ENCODE data around the gene LPIN3. TPM values are rescaled to one million over a fixed set of nuclear protein-coding genes. Genes with fewer than 3 reads are reported as not detected.

Gene LPIN3
- total and polyA plus RNA-seq, 2 donors (not counting 3 experiments of a cell fraction or from before 2014, with no cell fraction given): 2.1 to 3.0 TPM

- no peak for DNase-seq (ENCODE audit: low read depth, low spot score)
- no peaks in the 10 kb centered on the region for H3K9me1 ChIP-seq (replicated peaks; ENCODE audit: control insufficient read depth, extremely low read depth, insufficient read depth, low read length)
- BruUV-seq (replicated peaks): no TSS peak
- no peak overlapping the region for H3K27ac ChIP-seq (ENCODE audit: insufficient read depth, low read depth, low read length)
- no peak overlapping the region for H2AFZ ChIP-seq (ENCODE audit: low read depth, low read length)
- intact Hi-C loops (cut with micrococcal nuclease) (no loop called here), dilution Hi-C loops (cut with MboI; ENCODE audit: extremely low pct_ligation_motif_present, low sequenced_read_pairs) (no loop called here)
- FAIRE-seq: no peak
- H3K36me3 ChIP-seq (ENCODE audit: control insufficient read depth in 2 of 2, extremely low read depth in 1 of 2, insufficient read depth in 2 of 2, low read length in 2 of 2): no peaks in the 10 kb centered on the region
- H3K4me3 ChIP-seq (replicated peaks in 1 of 3; ENCODE audit: insufficient read depth in 1 of 3, low read depth in 1 of 3, low read length in 3 of 3): no peak overlapping the region
- no peaks in the 10 kb centered on the region for H3K9me3 ChIP-seq (replicated peaks; ENCODE audit: control insufficient read depth, insufficient read depth, low read length)
- H4K20me1 ChIP-seq (replicated peaks; ENCODE audit: control insufficient read depth, extremely low read depth, insufficient read depth, low read length): no peaks in the 10 kb centered on the region
- H3K4me1 ChIP-seq (ENCODE audit: control insufficient read depth, extremely low read depth, insufficient read depth, low read length): peaks cover 17% of the 10 kb centered on the region
- CTCF ChIA-PET: interaction anchor here (0.6 to 1.7 kb wide), 4 partner anchors 11 to 107 kb away, joined by 3 to 6 read pairs (median 3); no protein-coding TSS in a partner anchor
- POLR2A ChIA-PET: no interaction called here
- no peaks in the 10 kb centered on the region for H3K27me3 ChIP-seq (ENCODE audit: control insufficient read depth in 2 of 2, insufficient read depth in 2 of 2, low read length in 2 of 2)
- no peak overlapping the region for H3K4me2 ChIP-seq (ENCODE audit: insufficient read depth, low read length)
- TF ChIP-seq GATA2 (IDR thresholded peaks at IDR 0.05; ENCODE audit: insufficient read depth, insufficient read length, low read depth, low read length) (no peak), POLR2AphosphoS5 (IDR thresholded peaks at IDR 0.05; ENCODE audit: insufficient read depth, low read depth, low read length) (no peak), POLR2A (IDR thresholded peaks at IDR 0.05; ENCODE audit: low read depth, low read length) (no peak), MYC (IDR thresholded peaks at IDR 0.05; ENCODE audit: low read depth, low read length) (no peak), FOS (IDR thresholded peaks at IDR 0.05; ENCODE audit: borderline replicate concordance, insufficient read depth, low read length) (peak; percentile 49)
- no peak overlapping the region for H3K9ac ChIP-seq (replicated peaks; ENCODE audit: extremely low read depth, insufficient read depth, low read length)
- peaks cover 29% of the 10 kb centered on the region for H3K79me2 ChIP-seq (ENCODE audit: control insufficient read depth, insufficient read depth, low read length)
Observed at GRCh38 chr20:41304424-41305079, 36.1 kb upstream of the LPIN3 start.

DNA sequence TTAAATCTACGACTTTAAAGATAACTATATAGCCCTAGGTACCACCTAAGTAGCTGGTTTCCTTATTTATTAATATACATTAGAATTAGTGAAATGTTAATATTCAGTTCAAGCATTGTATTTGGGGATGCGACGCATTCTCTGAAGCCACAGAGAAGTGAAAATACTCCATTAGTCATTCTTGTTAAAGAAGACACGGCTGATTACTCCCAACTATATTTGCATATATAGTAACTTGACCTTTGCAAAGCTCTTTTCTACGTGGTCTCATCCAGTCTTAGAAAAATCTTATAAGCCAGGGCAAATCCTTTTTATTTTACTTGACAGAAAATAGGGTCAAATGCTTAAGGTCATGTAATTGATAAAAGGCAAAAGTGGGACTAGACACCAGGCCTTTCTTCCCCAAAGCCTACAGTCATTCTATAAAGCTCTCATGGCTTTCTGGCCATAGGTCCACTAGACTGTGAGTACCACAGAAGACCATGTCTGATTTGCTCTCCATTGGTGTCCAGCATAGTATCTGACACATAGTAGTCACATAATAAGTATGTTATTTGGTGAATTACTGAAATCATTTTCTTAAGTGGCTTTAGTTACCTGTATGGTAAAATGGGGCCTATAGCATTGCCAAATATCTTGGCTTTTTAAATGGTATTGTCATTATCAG is 34.4 kb upstream of the LPIN3 start:
- H3K79me2 ChIP-seq (ENCODE audit: control insufficient read depth, insufficient read depth, low read length): peaks cover 24% of the 10 kb centered on the region
- H3K9me3 ChIP-seq (replicated peaks; ENCODE audit: control insufficient read depth, insufficient read depth, low read length): no peaks in the 10 kb centered on the region
- no peaks in the 10 kb centered on the region for H4K20me1 ChIP-seq (replicated peaks; ENCODE audit: control insufficient read depth, extremely low read depth, insufficient read depth, low read length)
- no peak overlapping the region for H2AFZ ChIP-seq (ENCODE audit: low read depth, low read length)
- H3K4me1 ChIP-seq (ENCODE audit: control insufficient read depth, extremely low read depth, insufficient read depth, low read length): peaks cover 10% of the 10 kb centered on the region
- no peaks in the 10 kb centered on the region for H3K36me3 ChIP-seq (ENCODE audit: control insufficient read depth in 2 of 2, extremely low read depth in 1 of 2, insufficient read depth in 2 of 2, low read length in 2 of 2)
- no peak for DNase-seq (ENCODE audit: low read depth, low spot score)
- H3K4me3 ChIP-seq (replicated peaks in 1 of 3; ENCODE audit: insufficient read depth in 1 of 3, low read depth in 1 of 3, low read length in 3 of 3): no peak overlapping the region
- no peak overlapping the region for H3K4me2 ChIP-seq (ENCODE audit: insufficient read depth, low read length)
- CTCF ChIA-PET: no interaction called here
- BruUV-seq (replicated peaks): no TSS peak
- H3K9ac ChIP-seq (replicated peaks; ENCODE audit: extremely low read depth, insufficient read depth, low read length): no peak overlapping the region
- H3K27me3 ChIP-seq (ENCODE audit: control insufficient read depth in 2 of 2, insufficient read depth in 2 of 2, low read length in 2 of 2): no peaks in the 10 kb centered on the region
- H3K9me1 ChIP-seq (replicated peaks; ENCODE audit: control insufficient read depth, extremely low read depth, insufficient read depth, low read length): no peaks in the 10 kb centered on the region
- POLR2A ChIA-PET: no interaction called here
- TF ChIP-seq JUN (IDR thresholded peaks at IDR 0.05; ENCODE audit: borderline replicate concordance, insufficient read depth, insufficient read length, low read depth) (no peak), EZH2 (IDR thresholded peaks at IDR 0.05; ENCODE audit: borderline replicate concordance, low read depth, low read length, severe bottlenecking) (no peak), POLR2A (IDR thresholded peaks at IDR 0.05; ENCODE audit: low read depth, low read length) (no peak), FOS (IDR thresholded peaks at IDR 0.05; ENCODE audit: borderline replicate concordance, insufficient read depth, low read length) (no peak), GATA2 (IDR thresholded peaks at IDR 0.05; ENCODE audit: insufficient read depth, insufficient read length, low read depth, low read length) (no peak), CTCF (IDR thresholded peaks at IDR 0.05; ENCODE audit: extremely low read depth in 1 of 2, insufficient read depth in 1 of 2, low read depth in 1 of 2, low read length in 2 of 2) (no peak), POLR2AphosphoS5 (IDR thresholded peaks at IDR 0.05; ENCODE audit: insufficient read depth, low read depth, low read length) (no peak), MYC (IDR thresholded peaks at IDR 0.05; ENCODE audit: low read depth, low read length) (no peak)
- TF ChIP-seq, protein P1, sequence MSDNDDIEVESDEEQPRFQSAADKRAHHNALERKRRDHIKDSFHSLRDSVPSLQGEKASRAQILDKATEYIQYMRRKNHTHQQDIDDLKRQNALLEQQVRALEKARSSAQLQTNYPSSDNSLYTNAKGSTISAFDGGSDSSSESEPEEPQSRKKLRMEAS (IDR thresholded peaks at IDR 0.05; ENCODE audit: insufficient read depth, insufficient read length): no peak
- H3K27ac ChIP-seq (ENCODE audit: insufficient read depth, low read depth, low read length): no peak overlapping the region
- FAIRE-seq: no peak
- dilution Hi-C loops (cut with MboI; ENCODE audit: extremely low pct_ligation_motif_present, low sequenced_read_pairs): no loop called here
- intact Hi-C loops (cut with micrococcal nuclease): no loop called here
